Cardiac septum (tissue), 1 donor: Measurements from ENCODE around the gene IQGAP2. TPM values are rescaled to one million over a fixed set of nuclear protein-coding genes. Genes with fewer than 3 reads are reported as not detected.
"Not testable (repeated sequence)": the region's sequence is repeated elsewhere in the genome, so short reads cannot be mapped to it uniquely, and the experiment has no call there.

Experiments
- DNase-seq: peaks from one replicate; pipeline ENCODE4 v3.0.0-alpha.2; 2020; ENCODE audit warnings: low spot score
- intact Hi-C: fragments of 100-400 bp; cut with DNase I; formaldehyde crosslinking; loops from one replicate; pipeline ENCODE4 v1.14.0; 2022
- total RNA-seq: library from RNA; stranded (reverse); fragmentation: NEBNext Ultra II Directional; extraction: Animal tissue kit (Norgen Biotek cat#: 25700); gene quantifications from one replicate; pipeline ENCODE4 v1.2.1, GENCODE V29; 2021
- donor health status: DM: no; HTN: no; CAD: no.

IQGAP2 gene
- total RNA-seq, 1 donor from 2014 or later = 7.9 TPM

GRCh38 chr5:76412511-76412910, 9.4 kb downstream of the IQGAP2 start:
- intact Hi-C loops = no loop called here
- DNase-seq = no peak

- DNase-seq = no peak
- intact Hi-C loops = no loop called here
These were observed 10.7 kb downstream of the IQGAP2 start for GRCh38 chr5:76413746-76414145.

- intact Hi-C loops = no loop called here
- DNase-seq = no peak
These were observed 11.7 kb downstream of the IQGAP2 start for GRCh38 chr5:76414788-76415187.

GRCh38 chr5:76415855-76416254, 12.8 kb downstream of the IQGAP2 start:
- DNase-seq = no peak
- intact Hi-C loops = no loop called here

- intact Hi-C loops = no loop called here
- no peak for DNase-seq
These were observed 16.7 kb downstream of the IQGAP2 start for GRCh38 chr5:76419597-76420298.

- DNase-seq = no peak
- intact Hi-C loops = no loop called here
These were observed 19.1 kb downstream of the IQGAP2 start for GRCh38 chr5:76422227-76422626.

- no peak for DNase-seq
- intact Hi-C loops = no loop called here
These were observed 19.7 kb downstream of the IQGAP2 start for GRCh38 chr5:76422742-76423141.

- intact Hi-C loops = no loop called here
- DNase-seq = no peak
These were observed 22.1 kb downstream of the IQGAP2 start for GRCh38 chr5:76425146-76425545.

GRCh38 chr5:76425928-76426804, 23.1 kb downstream of the IQGAP2 start:
- intact Hi-C loops = no loop called here
- DNase-seq = no peak

GRCh38 chr5:76427206-76428140, 24.4 kb downstream of the IQGAP2 start:
- DNase-seq = no peak
- intact Hi-C loops = no loop called here

GRCh38 chr5:76428550-76428949, 25.5 kb downstream of the IQGAP2 start:
- DNase-seq, intact Hi-C loops: not testable (repeated sequence)

GRCh38 chr5:76433261-76433660, 30.2 kb downstream of the IQGAP2 start:
- no peak for DNase-seq
- intact Hi-C loops = no loop called here

GRCh38 chr5:76437507-76437906, 34.4 kb downstream of the IQGAP2 start:
- intact Hi-C loops, DNase-seq: not testable (repeated sequence)

GRCh38 chr5:76438025-76438424, 34.9 kb downstream of the IQGAP2 start:
- no peak for DNase-seq
- intact Hi-C loops = no loop called here

GRCh38 chr5:76439201-76439600, 36.1 kb downstream of the IQGAP2 start:
- intact Hi-C loops = no loop called here
- DNase-seq = no peak

- intact Hi-C loops = no loop called here
- DNase-seq = no peak
These were observed 36.8 kb downstream of the IQGAP2 start for GRCh38 chr5:76439929-76440328.

- no peak for DNase-seq
- intact Hi-C loops = no loop called here
These were observed 38.0 kb downstream of the IQGAP2 start for GRCh38 chr5:76441101-76441500.

- intact Hi-C loops = no loop called here
- no peak for DNase-seq
These were observed 39.0 kb downstream of the IQGAP2 start for GRCh38 chr5:76441890-76442673.
